IMR-90 (cell line): ENCODE measurements around the gene IGLON5. TPM values are rescaled to one million over a fixed set of nuclear protein-coding genes. Genes with fewer than 3 reads are reported as not detected.

Experiments used
- ATAC-seq: fragments of 200-7000 bp; cut with Tn5 transposase; 2 replicates; pipeline ENCODE4 v1.9.1; 2020; ENCODE audit warnings: low read depth, mild to moderate bottlenecking, moderate library complexity
- BruUV-seq: library from RNA; stranded (reverse); fragments of 400-500 nt; replicated peaks from 2 replicates; lab custom pipeline; 2021; lab: Mats Ljungman, UMichigan
- CTCF ChIA-PET: fragments of 300-600 bp; formaldehyde crosslinking; extraction: SDS; loops from one replicate; lab custom pipeline; 2021; ENCODE audit warnings: antibody characterized with exemption; lab: Yijun Ruan, JAX
- POLR2A ChIA-PET: fragments of 300-600 bp; sonication (Branson Sonifier 250); formaldehyde crosslinking; loops from one replicate; lab custom pipeline; 2022; ENCODE audit warnings: antibody characterized with exemption; ENCODE audit not compliant: unreplicated experiment; lab: Charles Lee
- DNase-seq: peaks from one replicate; pipeline ENCODE4 v3.0.0; 2013
- H2AFZ ChIP-seq: replicated peaks from 2 replicates; pipeline ENCODE3; 2013; ENCODE audit warnings: low read length, mild to moderate bottlenecking; ENCODE audit not compliant: poor library complexity
- H2AK5ac ChIP-seq: 2 replicates; pipeline ENCODE4 v1.6.1; 2013; ENCODE audit warnings: low read depth, low read length, inconsistent platforms
- H2AK9ac ChIP-seq: replicated peaks from 2 replicates; pipeline ENCODE3; 2013; ENCODE audit warnings: mild to moderate bottlenecking, low read depth, low read length, moderate library complexity; ENCODE audit not compliant: poor library complexity
- H2BK120ac ChIP-seq: 2 replicates; pipeline ENCODE4 v1.6.1; 2013; ENCODE audit warnings: low read depth, low read length, inconsistent platforms
- H2BK15ac ChIP-seq: 3 replicates; pipeline ENCODE4 v1.6.1; 2013; ENCODE audit warnings: low read depth, low read length, inconsistent platforms
- H2BK20ac ChIP-seq: 2 replicates; pipeline ENCODE4 v1.6.1; 2013; ENCODE audit warnings: low read depth, mild to moderate bottlenecking, inconsistent platforms, low read length, moderate library complexity
- H2BK5ac ChIP-seq: 2 replicates; pipeline ENCODE4 v1.6.1; 2013; ENCODE audit warnings: mild to moderate bottlenecking, low read depth, low read length, inconsistent platforms; ENCODE audit not compliant: poor library complexity, severe bottlenecking
- H3K14ac ChIP-seq: replicated peaks from 2 replicates; pipeline ENCODE4 v1.6.1; 2013; ENCODE audit warnings: low read depth, low read length, inconsistent platforms
- H3K18ac ChIP-seq: 2 replicates; pipeline ENCODE4 v1.6.1; 2013; ENCODE audit warnings: low read depth, low read length, control low read depth
- H3K23ac ChIP-seq: 2 replicates; pipeline ENCODE4 v1.6.1; 2013; ENCODE audit warnings: low read depth, low read length, inconsistent platforms
- H3K27ac ChIP-seq: 2 replicates; pipeline ENCODE4 v1.5.1; 2013; ENCODE audit warnings: mild to moderate bottlenecking, control low read depth, low read length; ENCODE audit not compliant: insufficient read depth
- H3K27me3 ChIP-seq: 2 replicates; pipeline ENCODE4 v1.6.1; 2013; ENCODE audit warnings: low read length; ENCODE audit not compliant: control insufficient read depth, insufficient read depth
- H3K36me3 ChIP-seq: 2 replicates; pipeline ENCODE4 v1.6.1; 2013; ENCODE audit warnings: low read length, mixed read lengths; ENCODE audit not compliant: control insufficient read depth, insufficient read depth
- H3K4ac ChIP-seq: 2 replicates; pipeline ENCODE4 v1.6.1; 2013; ENCODE audit warnings: low read depth, low read length, inconsistent platforms
- H3K4me1 ChIP-seq: 2 replicates; pipeline ENCODE4 v1.6.1; 2013; ENCODE audit warnings: low read length, mixed read lengths; ENCODE audit not compliant: control insufficient read depth, insufficient read depth
- H3K4me2 ChIP-seq: 2 replicates; pipeline ENCODE4 v1.6.1; 2013; ENCODE audit warnings: low read depth, mild to moderate bottlenecking, control low read depth, low read length, moderate library complexity
- H3K4me3 ChIP-seq: 2 replicates; pipeline ENCODE4 v1.5.1; 2013; ENCODE audit warnings: low read depth, mild to moderate bottlenecking, control low read depth, low read length, moderate library complexity; ENCODE audit not compliant: insufficient read depth
- H3K56ac ChIP-seq: 2 replicates; pipeline ENCODE4 v1.6.1; 2013; ENCODE audit warnings: low read length, inconsistent platforms; ENCODE audit not compliant: insufficient read depth; ENCODE audit errors: extremely low read depth
- H3K79me1 ChIP-seq, 2 experiments: 2 replicates each; pipeline ENCODE4 v1.6.1; 2013; ENCODE audit warnings: low read length in 2 of 2, inconsistent platforms in 1 of 2, low read depth in 1 of 2
- H3K9ac ChIP-seq: 2 replicates; pipeline ENCODE4 v1.6.1; 2013; ENCODE audit warnings: low read depth, low read length, control low read depth
- H3K9me1 ChIP-seq: 2 replicates; pipeline ENCODE4 v1.6.1; 2013; ENCODE audit warnings: low read length, inconsistent platforms; ENCODE audit not compliant: insufficient read depth
- H3K9me3 ChIP-seq: 2 replicates; pipeline ENCODE4 v1.6.1; 2013; ENCODE audit warnings: low read length; ENCODE audit not compliant: control insufficient read depth, insufficient read depth
- H4K20me1 ChIP-seq: 2 replicates; pipeline ENCODE4 v1.6.1; 2013; ENCODE audit warnings: low read length, inconsistent platforms; ENCODE audit not compliant: insufficient read depth
- H4K5ac ChIP-seq: 2 replicates; pipeline ENCODE4 v1.6.1; 2013; ENCODE audit warnings: mild to moderate bottlenecking, low read depth, low read length, control low read depth
- H4K8ac ChIP-seq, 2 experiments: 2 replicates each; pipeline ENCODE4 v1.6.1; 2013; ENCODE audit warnings: low read depth in 2 of 2, low read length in 2 of 2, control low read depth in 1 of 2, inconsistent platforms in 1 of 2
- H4K91ac ChIP-seq: 2 replicates; pipeline ENCODE4 v1.6.1; 2013; ENCODE audit warnings: low read depth, low read length, inconsistent platforms; ENCODE audit not compliant: insufficient read depth
- CEBPB ChIP-seq: IDR thresholded peaks from 2 replicates; pipeline ENCODE4 v1.6.1; 2012; ENCODE audit warnings: low read depth, low read length, improper control_type of control experiment
- CHD1 ChIP-seq: IDR thresholded peaks from 2 replicates; pipeline ENCODE4 v1.6.1; 2012; ENCODE audit warnings: low read depth, low read length, improper control_type of control experiment
- POLR2A ChIP-seq: IDR thresholded peaks from 2 replicates; pipeline ENCODE4 v1.6.1; 2012; ENCODE audit warnings: mild to moderate bottlenecking, low read depth, low read length
- RFX5 ChIP-seq: IDR thresholded peaks from 2 replicates; pipeline ENCODE4 v1.8.0; 2012; ENCODE audit warnings: low read depth, mild to moderate bottlenecking, low read length, moderate library complexity
- SMC3 ChIP-seq: fragments of 150-350 bp; IDR thresholded peaks from 2 replicates; pipeline ENCODE4 v1.6.1; 2016; ENCODE audit warnings: low read depth, mild to moderate bottlenecking, antibody characterized with exemption, low read length, moderate library complexity
- WGBS, 2 experiments: methylation state at CpG; one replicate each; pipeline versions ENCODE4 v1.1.5 to v1.1.7; 2013; ENCODE audit warnings: missing lambda C conversion rate in 2 of 2; ENCODE audit not compliant: insufficient read length in 1 of 2; ENCODE audit errors: extremely low coverage in 2 of 2; 5-methylcytosine and 5-hydroxymethylcytosine counted together
- dilution Hi-C: fragments of 300-500 bp; cut with HindIII; formaldehyde crosslinking; loops from one replicate; pipeline ENCODE4 v1.14.3; 2018; ENCODE audit warnings: low sequenced_read_pairs; ENCODE audit not compliant: unreplicated experiment
- in situ Hi-C: fragments of 300-500 bp; cut with MboI; formaldehyde crosslinking; loops from 3 replicates; pipeline ENCODE4 v1.14.3; 2019; ENCODE audit warnings: low sequenced_read_pairs, inconsistent platforms, mixed read lengths
- intact Hi-C: fragments of 100-400 bp; cut with micrococcal nuclease; formaldehyde crosslinking; loops from 2 replicates; pipeline ENCODE4 v1.10.0; 2022
- polyA plus RNA-seq, 3 experiments: library from polyadenylated mRNA; depleted of rRNA; stranded (reverse); fragments of >200 nt; gene quantifications; 2 replicates each; pipeline ENCODE4 v1.2.3, GENCODE V29; 2012; ENCODE audit warnings: low replicate concordance in 1 of 3
- total RNA-seq: library from RNA; depleted of rRNA; stranded (reverse); fragments of >200 nt; gene quantifications from 2 replicates; pipeline ENCODE4 v1.2.3, GENCODE V29; 2012

The IGLON5 gene
- total and polyA plus RNA-seq, 2 of the 4 experiments (the other 2 are of a cell fraction) = not detected

DNA sequence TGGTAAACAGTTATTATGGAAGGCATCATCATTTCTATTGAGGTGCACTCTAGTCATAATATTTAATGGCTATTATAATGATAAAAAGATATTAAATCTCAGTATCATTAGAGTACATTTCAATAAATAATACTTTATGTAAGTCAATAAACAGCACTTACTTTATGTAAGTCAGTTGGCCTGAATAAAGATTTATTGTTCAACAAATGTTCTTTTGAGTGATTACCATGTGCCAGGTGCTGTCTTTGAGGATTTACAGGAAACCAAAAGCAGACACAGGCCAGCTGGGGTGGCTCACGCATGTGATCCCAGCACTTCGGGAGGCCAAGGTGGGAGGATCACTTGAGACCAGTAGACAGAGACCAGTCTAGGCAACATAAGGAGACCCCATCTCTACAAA, 66.0 kb downstream of the IGLON5 start:
- Histone ChIP-seq H2BK120ac (no peak overlapping the region), H2AK5ac (no peak overlapping the region), H3K4me3 (no peak overlapping the region), H4K8ac (no peak overlapping the region), H3K56ac (no peak overlapping the region), H2BK20ac (no peak overlapping the region), H3K4ac (no peak overlapping the region), H3K27ac (no peak overlapping the region), H3K9ac (no peak overlapping the region), H3K18ac (no peak overlapping the region), H4K91ac (no peak overlapping the region), H2BK5ac (no peak overlapping the region), H3K9me1 (no peaks in the 10 kb centered on the region), H4K5ac (no peak overlapping the region), H3K23ac (no peak overlapping the region), H2AFZ (no peak overlapping the region), H2BK15ac (no peak overlapping the region), H3K27me3 (peaks cover 2% of the 10 kb centered on the region; the same call in 1 of the 2 replicates), H2AK9ac (no peak overlapping the region), H3K4me1 (no peaks in the 10 kb centered on the region), H3K9me3 (no peaks in the 10 kb centered on the region), H3K79me1 (no peaks in the 10 kb centered on the region), H3K14ac (no peak overlapping the region), H3K4me2 (no peak overlapping the region), H4K20me1 (no peaks in the 10 kb centered on the region), H3K36me3 (no peaks in the 10 kb centered on the region)
- CTCF ChIA-PET = no interaction called here
- dilution Hi-C loops (no loop called here), intact Hi-C loops (no loop called here), in situ Hi-C loops (no loop called here)
- no peak for TF ChIP-seq CEBPB
- TF ChIP-seq RFX5 = no peak
- TF ChIP-seq SMC3 = no peak
- no peak for TF ChIP-seq CHD1
- no peak for TF ChIP-seq POLR2A
- POLR2A ChIA-PET = no interaction called here
- BruUV-seq = no TSS peak
- WGBS, 2 experiments = no CpG with 5 or more reads among the region's 2 CpGs
- no peak for DNase-seq
- no peak for ATAC-seq
